Measurements from ENCODE around the gene LDLRAD3.

- TF ChIP-seq CTCF (IDR thresholded peaks at IDR 0.05) = peak; percentile 63 to 84 (median 74)
- TF ChIP-seq POLR2A (IDR thresholded peaks at IDR 0.05) = no peak
Observed at GRCh38 chr11:36265793-36266628, 322.1 kb downstream of the LDLRAD3 start.
